A549 (cell line): ENCODE data around the gene ZFAND6. TPM values are rescaled to one million over a fixed set of nuclear protein-coding genes. Genes with fewer than 3 reads are reported as not detected.

Experiments
- ATAC-seq, 2 experiments: fragments of 200-7000 bp in 1 of 2; fragments of >200 bp in 1 of 2; cut with Nextera tagmentation in 1 of 2; cut with Tn5 transposase in 1 of 2; 3 replicates each; pipeline versions ENCODE4 v1.8.0 to v1.9.1; 2018 to 2020; ENCODE audit warnings: mild to moderate bottlenecking in 1 of 2, moderate library complexity in 1 of 2
- CTCF ChIA-PET: fragments of 300-600 bp; sonication (Branson Sonifier 250); formaldehyde crosslinking; extraction: SDS; loops from one replicate; lab custom pipeline; 2021; ENCODE audit warnings: antibody characterized with exemption, inconsistent platforms; lab: Yijun Ruan, JAX
- POLR2A ChIA-PET: fragments of 350-600 bp; formaldehyde crosslinking; extraction: SDS; loops from one replicate; lab custom pipeline; 2021; ENCODE audit warnings: antibody characterized with exemption, inconsistent platforms; lab: Yijun Ruan, JAX
- DNase-seq, 2 experiments: peaks; one replicate each; pipeline versions ENCODE4 v3.0.0 to v3.0.0-alpha.2; 2011 to 2016; ENCODE audit warnings: low read depth in 1 of 2, low spot score in 1 of 2
- FAIRE-seq: peaks from 2 replicates; lab custom pipeline; 2011; peaks lifted over from hg19 to GRCh38; lab: Jason Lieb, UNC
- H3K27ac ChIP-seq, 2 experiments: fragments of >200 bp; sonication (Bioruptor Twin); formaldehyde crosslinking; 3 replicates each; pipeline ENCODE4 v1.5.1; 2016 to 2017
- H3K4me1 ChIP-seq: fragments of >200 bp; sonication (Bioruptor Twin); formaldehyde crosslinking; 3 replicates; pipeline ENCODE4 v1.6.1; 2016
- H3K4me2 ChIP-seq: fragments of >200 bp; sonication (Bioruptor Twin); formaldehyde crosslinking; 3 replicates; pipeline ENCODE4 v1.6.1; 2016
- H3K4me3 ChIP-seq: fragments of >200 bp; sonication (Bioruptor Twin); formaldehyde crosslinking; 3 replicates; pipeline ENCODE4 v1.5.1; 2016
- H3K9me3 ChIP-seq: fragments of >200 bp; sonication (Bioruptor Twin); formaldehyde crosslinking; 3 replicates; pipeline ENCODE4 v1.6.1; 2016
- CEBPB ChIP-seq, 2 experiments: fragments of >200 bp in 1 of 2; sonication (Bioruptor Twin) in 1 of 2; formaldehyde crosslinking in 1 of 2; IDR thresholded peaks; 2 replicates each; pipeline ENCODE4 v1.6.1; 2012 to 2016
- EHF ChIP-seq: fragments of 250-450 bp; sonication (Bioruptor Pico); IDR thresholded peaks from 2 replicates; pipeline ENCODE4 v1.5.0; 2020; ENCODE audit warnings: mild to moderate bottlenecking
- EHMT2 ChIP-seq: fragments of 200-600 bp; sonication (generic); IDR thresholded peaks from 2 replicates; pipeline ENCODE4 v1.6.1; 2016; ENCODE audit warnings: antibody characterized with exemption, low read depth, mild to moderate bottlenecking, moderate library complexity
- EP300 ChIP-seq, 2 experiments: fragments of >200 bp; sonication (Bioruptor Twin); formaldehyde crosslinking; IDR thresholded peaks; 2 replicates in 1 of 2; 3 replicates in 1 of 2; pipeline ENCODE4 v1.6.1; 2016 to 2017
- FOSB ChIP-seq: fragments of 250-450 bp; sonication (Bioruptor Pico); IDR thresholded peaks from 2 replicates; pipeline ENCODE4 v1.5.0; 2020; ENCODE audit warnings: mild to moderate bottlenecking, moderate library complexity
- FOSL2 ChIP-seq, 2 experiments: fragments of 450-650 bp in 1 of 2; fragments of >200 bp in 1 of 2; sonication (Bioruptor Twin) in 1 of 2; formaldehyde crosslinking; IDR thresholded peaks; 2 replicates each; pipeline versions ENCODE4 v1.5.0 to v1.6.1; 2016 to 2020; ENCODE audit warnings: mild to moderate bottlenecking in 1 of 2, moderate library complexity in 1 of 2
- FOXS1 ChIP-seq: fragments of 250-450 bp; sonication (Bioruptor Pico); IDR thresholded peaks from 2 replicates; pipeline ENCODE4 v1.5.0; 2020; ENCODE audit warnings: mild to moderate bottlenecking, moderate library complexity
- HES2 ChIP-seq: fragments of >200 bp; sonication (Bioruptor Twin); formaldehyde crosslinking; IDR thresholded peaks from 2 replicates; pipeline ENCODE4 v1.6.1; 2016
- HEYL ChIP-seq: fragments of 250-450 bp; sonication (Bioruptor Pico); IDR thresholded peaks from 2 replicates; pipeline ENCODE4 v1.8.0; 2021; ENCODE audit warnings: mild to moderate bottlenecking, moderate library complexity
- HOXB5 ChIP-seq: fragments of 250-450 bp; sonication (Bioruptor Pico); IDR thresholded peaks from 2 replicates; pipeline ENCODE4 v1.5.0; 2020; ENCODE audit warnings: mild to moderate bottlenecking, moderate library complexity
- JUN ChIP-seq, 2 experiments: fragments of >200 bp; sonication (Bioruptor Twin); formaldehyde crosslinking; IDR thresholded peaks; 2 replicates in 1 of 2; 3 replicates in 1 of 2; pipeline ENCODE4 v1.6.1; 2016 to 2017
- MAFK ChIP-seq: fragments of 450-650 bp; IDR thresholded peaks from 2 replicates; pipeline ENCODE4 v1.6.1; 2014; ENCODE audit not compliant: partially characterized antibody
- MAX ChIP-seq: IDR thresholded peaks from 2 replicates; pipeline ENCODE4 v1.6.1; 2012
- NFE2L2 ChIP-seq: fragments of 150-350 bp; conservative IDR thresholded peaks from 2 replicates; pipeline ENCODE4 v1.6.1; 2014; ENCODE audit warnings: low read length
- PHF8 ChIP-seq: fragments of 200-600 bp; sonication (generic); IDR thresholded peaks from 2 replicates; pipeline ENCODE4 v1.6.1; 2016; ENCODE audit warnings: low read depth, mild to moderate bottlenecking, antibody characterized with exemption, moderate library complexity, borderline replicate concordance
- POLR2A ChIP-seq: IDR thresholded peaks from 2 replicates; pipeline ENCODE4 v1.6.1; 2012; ENCODE audit warnings: mild to moderate bottlenecking, low read length
- RAD21 ChIP-seq, 2 experiments: fragments of >200 bp in 1 of 2; sonication (Bioruptor Twin) in 1 of 2; formaldehyde crosslinking in 1 of 2; IDR thresholded peaks in 1 of 2; conservative IDR thresholded peaks in 1 of 2; 2 replicates in 1 of 2; 3 replicates in 1 of 2; pipeline ENCODE4 v1.6.1; 2012 to 2018; ENCODE audit warnings: inconsistent platforms in 1 of 2
- RARB ChIP-seq: fragments of 250-450 bp; sonication (Bioruptor Pico); IDR thresholded peaks from 2 replicates; pipeline ENCODE4 v1.8.0; 2021; ENCODE audit warnings: mild to moderate bottlenecking, moderate library complexity
- RFX5 ChIP-seq: fragments of 450-650 bp; IDR thresholded peaks from 2 replicates; pipeline ENCODE4 v1.7.1; 2014; ENCODE audit warnings: antibody characterized with exemption, mild to moderate bottlenecking, moderate library complexity
- RNF2 ChIP-seq: fragments of 200-600 bp; sonication (generic); IDR thresholded peaks from 2 replicates; pipeline ENCODE4 v1.6.1; 2016; ENCODE audit warnings: low read depth, mild to moderate bottlenecking, antibody characterized with exemption, moderate library complexity, borderline replicate concordance
- USF2 ChIP-seq: fragments of 450-650 bp; IDR thresholded peaks from 2 replicates; pipeline ENCODE4 v1.6.1; 2014; ENCODE audit warnings: antibody characterized with exemption
- ZC3H11A ChIP-seq: fragments of 450-650 bp; IDR thresholded peaks from 2 replicates; pipeline ENCODE4 v1.6.1; 2014; ENCODE audit warnings: antibody characterized with exemption, mild to moderate bottlenecking
- WGBS: methylation state at CpG from one replicate; pipeline ENCODE4 v1.1.6; 2017; ENCODE audit errors: missing lambda C conversion rate; 5-methylcytosine and 5-hydroxymethylcytosine counted together
- polyA plus RNA-seq, 4 experiments: library from polyadenylated mRNA; depleted of rRNA in 3 of 4; stranded (reverse); fragments of >200 nt; fragmentation: RNase III in 1 of 4; extraction: RNeasy Plus Mini Kit Qiagen cat#74134 plus additional on column Dnase treatment in 1 of 4; gene quantifications; 2 replicates in 3 of 4; 3 replicates in 1 of 4; pipeline ENCODE4 v1.2.3, GENCODE V29; 2011 to 2017
- TF ChIP-seq, protein P1 (sequence below): IDR thresholded peaks from 2 replicates; pipeline ENCODE4 v1.6.1; 2012

Gene ZFAND6
- polyA plus RNA-seq, 2 of the 4 experiments (the other 2 are of a cell fraction) = 152 to 307 TPM

- Histone ChIP-seq H3K4me2 (peak overlapping the region; percentile 31), H3K27ac (peak overlapping the region; percentile 54 to 81), H3K4me1 (peaks cover 19% of the 10 kb centered on the region), H3K9me3 (no peaks in the 10 kb centered on the region), H3K4me3 (no peak overlapping the region)
- WGBS = 69% methylated on average over 7 of the region's 7 CpGs
- ChIA-PET POLR2A (no interaction called here), CTCF (interaction anchor here (0.8 to 4.6 kb wide), 5 partner anchors 11 to 821 kb away, joined by 3 to 36 read pairs (median 5); no protein-coding TSS in a partner anchor)
- ATAC-seq (peak; percentile 49 to 83), DNase-seq (peak in 1 of 2 experiments; percentile 68), FAIRE-seq (no peak)
- peak; percentile 96 for TF ChIP-seq MAFK
- TF ChIP-seq ZC3H11A = no peak
- TF ChIP-seq HES2 = no peak
- TF ChIP-seq FOSL2 (IDR thresholded peaks at IDR 0.05) = no peak
- 0 out of 2 replicates have a peak, but pooled peaks have one; percentile 4 for TF ChIP-seq FOSL2 (CRISPR knock-in tag; IDR thresholded peaks at IDR 0.05)
- 0 out of 2 replicates have a peak, but pooled peaks have one; percentile 28 for TF ChIP-seq HOXB5 (CRISPR knock-in tag)
- peak; percentile 31; the same call in 1 of the 2 replicates for TF ChIP-seq USF2
- peak; percentile 84 for TF ChIP-seq MAX
- TF ChIP-seq NFE2L2 = peak; percentile 48; the same call in 1 of the 2 replicates
- no peak for TF ChIP-seq RNF2
These were observed 101.2 kb downstream of the ZFAND6 start for GRCh38 chr15:80160570-80161156.

GRCh38 chr15:80161468-80162016, 102.1 kb downstream of the ZFAND6 start:
- CTCF ChIA-PET = interaction anchor here (0.7 to 2.7 kb wide), 7 partner anchors 10 to 822 kb away, joined by 3 to 8 read pairs (median 3); no protein-coding TSS in a partner anchor
- ATAC-seq = no peak

DNA sequence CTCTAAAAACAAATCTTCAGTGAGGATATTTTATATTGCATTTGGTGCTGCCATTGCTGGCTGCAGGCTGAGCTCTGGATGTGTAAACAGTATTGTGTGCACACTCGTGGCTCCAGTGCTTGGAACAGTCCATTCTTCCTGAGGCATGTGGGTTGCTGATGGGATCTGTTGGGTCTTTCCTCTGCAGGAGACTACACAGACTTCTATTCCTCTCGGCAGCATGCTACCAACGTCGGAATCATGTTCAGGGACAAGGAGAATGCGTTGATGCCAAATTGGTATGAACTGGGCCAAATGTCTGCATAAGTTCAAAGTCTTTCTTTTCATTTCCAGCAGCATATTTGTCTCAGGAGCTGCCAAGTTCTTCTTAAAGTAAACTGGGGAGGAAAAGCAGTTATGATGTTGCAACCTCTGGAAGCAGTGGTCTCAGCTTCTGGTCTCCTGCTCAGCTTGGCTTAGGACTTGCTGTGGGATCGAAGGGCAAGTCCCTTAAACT, 102.6 kb downstream of the ZFAND6 start:
- CTCF ChIA-PET = interaction anchor here (0.7 to 2.7 kb wide), 6 partner anchors 10 to 73 kb away, joined by 3 to 8 read pairs (median 4); no protein-coding TSS in a partner anchor
- Histone ChIP-seq H3K27ac (no peak overlapping the region), H3K4me3 (no peak overlapping the region), H3K9me3 (no peaks in the 10 kb centered on the region), H3K4me2 (no peak overlapping the region), H3K4me1 (peaks cover 19% of the 10 kb centered on the region)
- 77% methylated on average over 6 of the region's 6 CpGs for WGBS
- TF ChIP-seq FOSB (CRISPR knock-in tag) (no peak), POLR2A (no peak), HEYL (CRISPR knock-in tag) (no peak), JUN (IDR thresholded peaks at IDR 0.05) (no peak), CEBPB (IDR thresholded peaks at IDR 0.05) (no peak), USF2 (no peak), FOXS1 (no peak), RAD21 (conservative IDR thresholded peaks at IDR 0.05 in 1 of 2, IDR thresholded peaks at IDR 0.05 in 1 of 2) (no peak), EHF (CRISPR knock-in tag) (no peak), NFE2L2 (no peak), EHMT2 (no peak), EP300 (IDR thresholded peaks at IDR 0.05) (no peak), PHF8 (no peak)
- TF ChIP-seq, protein P1, sequence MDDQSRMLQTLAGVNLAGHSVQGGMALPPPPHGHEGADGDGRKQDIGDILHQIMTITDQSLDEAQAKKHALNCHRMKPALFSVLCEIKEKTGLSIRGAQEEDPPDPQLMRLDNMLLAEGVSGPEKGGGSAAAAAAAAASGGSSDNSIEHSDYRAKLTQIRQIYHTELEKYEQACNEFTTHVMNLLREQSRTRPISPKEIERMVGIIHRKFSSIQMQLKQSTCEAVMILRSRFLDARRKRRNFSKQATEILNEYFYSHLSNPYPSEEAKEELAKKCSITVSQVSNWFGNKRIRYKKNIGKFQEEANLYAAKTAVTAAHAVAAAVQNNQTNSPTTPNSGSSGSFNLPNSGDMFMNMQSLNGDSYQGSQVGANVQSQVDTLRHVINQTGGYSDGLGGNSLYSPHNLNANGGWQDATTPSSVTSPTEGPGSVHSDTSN = no peak
- POLR2A ChIA-PET = interaction anchor here (0.7 kb wide), 1 partner anchor 9 kb away, joined by 3 read pairs; no protein-coding TSS in a partner anchor
- no peak for DNase-seq
- no peak for FAIRE-seq
- no peak for ATAC-seq

More at GRCh38 chr15:80161468-80162016, 102.1 kb downstream of the ZFAND6 start:
- FAIRE-seq (no peak), DNase-seq (no peak)
- WGBS = 92% methylated on average over 6 of the region's 6 CpGs
- no peak overlapping the region for H3K4me3 ChIP-seq
- peaks cover 19% of the 10 kb centered on the region for H3K4me1 ChIP-seq
- no peak for TF ChIP-seq RFX5
- TF ChIP-seq RARB (CRISPR knock-in tag) = no peak
- no peak for TF ChIP-seq EHMT2
- TF ChIP-seq, protein P1 = no peak
- POLR2A ChIA-PET = interaction anchor here (0.7 kb wide), 1 partner anchor 8 kb away, joined by 3 read pairs; no protein-coding TSS in a partner anchor
- H3K4me2 ChIP-seq = no peak overlapping the region
- peak overlapping the region in 1 of 2 experiments; percentile 81; a peak in 3 of 6 replicates for H3K27ac ChIP-seq
- H3K9me3 ChIP-seq = no peaks in the 10 kb centered on the region
